Stimulated activated CD4-positive, alpha-beta T cell treated with anti-CD3 and anti-CD28 coated beads, Interleukin-4, amount 100 ng/mL, for 24 hours (primary cell): Measurements from ENCODE around the gene LOXL1.
A peak's percentile ranks its signal among the peaks of the same experiment; 100 is the strongest.

Source experiments
- DNase-seq: peaks from one replicate; pipeline ENCODE4 v3.0.0-alpha.2; 2020

Gene LOXL1, protein sequence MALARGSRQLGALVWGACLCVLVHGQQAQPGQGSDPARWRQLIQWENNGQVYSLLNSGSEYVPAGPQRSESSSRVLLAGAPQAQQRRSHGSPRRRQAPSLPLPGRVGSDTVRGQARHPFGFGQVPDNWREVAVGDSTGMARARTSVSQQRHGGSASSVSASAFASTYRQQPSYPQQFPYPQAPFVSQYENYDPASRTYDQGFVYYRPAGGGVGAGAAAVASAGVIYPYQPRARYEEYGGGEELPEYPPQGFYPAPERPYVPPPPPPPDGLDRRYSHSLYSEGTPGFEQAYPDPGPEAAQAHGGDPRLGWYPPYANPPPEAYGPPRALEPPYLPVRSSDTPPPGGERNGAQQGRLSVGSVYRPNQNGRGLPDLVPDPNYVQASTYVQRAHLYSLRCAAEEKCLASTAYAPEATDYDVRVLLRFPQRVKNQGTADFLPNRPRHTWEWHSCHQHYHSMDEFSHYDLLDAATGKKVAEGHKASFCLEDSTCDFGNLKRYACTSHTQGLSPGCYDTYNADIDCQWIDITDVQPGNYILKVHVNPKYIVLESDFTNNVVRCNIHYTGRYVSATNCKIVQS

DNA sequence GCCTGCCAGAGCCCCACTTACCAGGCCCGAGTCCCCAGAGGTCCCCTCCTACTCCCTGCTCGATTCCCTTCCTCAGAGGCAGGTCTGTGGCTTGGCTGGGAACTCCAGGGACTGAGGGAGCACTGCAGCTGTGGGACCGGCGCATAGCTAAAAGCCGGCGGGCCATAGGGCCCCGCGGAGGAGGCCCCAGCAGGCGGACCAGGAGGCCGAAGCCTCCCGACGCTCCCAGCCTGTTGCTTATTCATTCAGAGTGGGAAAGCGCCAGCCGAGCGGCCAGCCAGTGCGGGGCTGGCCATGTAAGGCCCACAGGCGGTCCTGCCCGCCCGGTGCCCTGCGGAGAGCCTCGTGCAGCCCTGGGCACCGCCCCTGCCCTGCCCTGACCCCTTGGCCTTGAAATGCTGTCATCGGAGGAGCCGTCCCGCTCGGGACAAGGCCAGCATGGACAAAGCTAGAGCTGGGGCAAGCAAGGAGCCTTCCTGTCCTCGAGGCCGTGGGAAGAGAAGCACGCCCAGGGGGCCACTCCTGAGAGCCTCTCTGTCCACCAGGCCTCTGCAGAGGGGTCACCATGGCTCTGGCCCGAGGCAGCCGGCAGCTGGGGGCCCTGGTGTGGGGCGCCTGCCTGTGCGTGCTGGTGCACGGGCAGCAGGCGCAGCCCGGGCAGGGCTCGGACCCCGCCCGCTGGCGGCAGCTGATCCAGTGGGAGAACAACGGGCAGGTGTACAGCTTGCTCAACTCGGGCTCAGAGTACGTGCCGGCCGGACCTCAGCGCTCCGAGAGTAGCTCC lies at the start of gene LOXL1:
Gene LOXL1, plus strand, starts transcription at position 244 of the 784 bp plus-strand sequence. Its CDS starts 322 bp downstream, at position 566.
- DNase-seq = no peak

DNA sequence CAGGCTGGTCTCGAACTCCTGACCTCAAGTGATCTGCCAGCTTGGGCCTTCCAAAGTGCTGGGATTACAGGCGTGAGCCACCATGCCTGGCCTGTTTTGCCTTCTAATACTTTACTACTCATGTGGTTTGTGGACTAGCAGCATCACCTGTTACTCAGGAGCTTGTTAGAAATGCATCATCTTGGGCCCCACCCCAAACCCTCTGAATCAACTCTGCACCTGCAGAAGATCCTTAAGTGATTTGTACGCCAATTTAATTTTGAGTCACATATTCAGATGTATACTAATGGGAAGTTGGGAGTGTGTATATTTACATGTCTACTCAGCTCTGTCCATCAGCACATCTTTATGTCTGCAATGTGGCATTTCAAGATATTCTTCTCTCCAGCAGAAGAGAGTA lies 46.8 kb upstream of the LOXL1 start:
- DNase-seq = no peak

DNA sequence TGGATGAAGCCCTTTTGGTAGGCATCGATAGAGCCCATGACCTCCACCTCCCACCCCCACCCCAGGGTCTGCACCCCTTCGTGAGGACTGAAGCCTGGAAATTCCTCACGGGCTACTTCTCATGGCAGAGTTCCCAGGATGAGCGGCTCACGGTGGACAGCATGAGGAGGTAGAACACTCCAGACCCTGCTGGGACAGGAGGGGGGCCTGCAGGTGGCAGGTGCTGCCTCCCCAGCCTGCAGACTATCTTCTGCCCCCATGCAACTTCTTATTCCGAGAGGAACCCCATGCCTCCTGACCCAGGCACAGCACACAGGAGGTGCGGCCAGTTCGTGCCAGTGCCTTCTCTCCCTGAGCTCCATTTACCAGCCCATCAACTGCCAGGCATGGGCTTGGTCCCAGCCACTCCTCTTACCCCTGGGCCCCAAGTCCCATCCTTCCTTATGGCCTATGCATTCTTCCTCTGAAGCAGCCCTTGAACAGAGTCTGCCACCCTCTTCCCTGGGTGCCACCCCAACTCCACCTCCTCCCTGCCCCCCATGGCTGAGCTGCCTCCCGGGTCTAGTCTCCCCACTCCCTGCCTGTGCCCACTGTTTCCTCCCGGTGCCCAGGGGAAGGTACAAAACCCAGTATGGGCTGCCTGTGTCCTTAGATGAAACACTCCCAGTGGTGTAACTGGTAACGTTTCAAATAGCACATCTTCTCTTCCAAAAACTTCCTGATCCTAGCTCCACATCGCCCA lies 44.5 kb upstream of the LOXL1 start:
- DNase-seq = no peak

DNA sequence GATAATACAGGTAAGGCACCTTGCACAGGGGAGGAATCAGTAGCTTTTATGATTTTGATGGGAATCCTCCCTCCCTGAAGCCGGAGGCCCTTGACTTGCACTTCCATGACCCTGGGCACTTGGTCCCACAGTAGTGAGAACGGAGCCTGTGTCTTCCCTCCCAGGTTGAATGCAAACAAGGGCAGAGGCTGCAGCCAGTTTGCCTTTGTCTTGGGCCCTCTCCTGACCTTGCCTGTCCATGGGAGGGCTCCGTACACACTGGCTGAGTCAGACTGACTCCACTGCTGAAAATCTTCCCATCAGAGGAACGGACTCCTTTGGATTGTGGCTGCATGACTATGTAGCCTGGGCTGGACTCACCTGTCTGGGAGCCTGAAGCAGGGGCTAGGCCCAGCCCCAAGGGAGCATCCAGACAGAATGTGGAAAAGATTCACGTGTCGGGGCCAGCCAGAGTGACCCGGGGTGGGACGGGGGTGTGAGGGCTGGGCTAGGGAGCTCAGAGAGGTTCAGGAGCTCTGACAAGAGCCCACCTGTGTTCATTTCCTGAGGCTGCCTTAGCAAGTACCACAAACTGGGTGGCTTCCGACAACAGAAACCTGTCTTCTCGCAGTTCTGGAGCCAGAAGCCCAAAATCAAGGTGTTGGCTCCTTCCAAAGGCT lies 43.4 kb upstream of the LOXL1 start:
- DNase-seq = no peak

DNA sequence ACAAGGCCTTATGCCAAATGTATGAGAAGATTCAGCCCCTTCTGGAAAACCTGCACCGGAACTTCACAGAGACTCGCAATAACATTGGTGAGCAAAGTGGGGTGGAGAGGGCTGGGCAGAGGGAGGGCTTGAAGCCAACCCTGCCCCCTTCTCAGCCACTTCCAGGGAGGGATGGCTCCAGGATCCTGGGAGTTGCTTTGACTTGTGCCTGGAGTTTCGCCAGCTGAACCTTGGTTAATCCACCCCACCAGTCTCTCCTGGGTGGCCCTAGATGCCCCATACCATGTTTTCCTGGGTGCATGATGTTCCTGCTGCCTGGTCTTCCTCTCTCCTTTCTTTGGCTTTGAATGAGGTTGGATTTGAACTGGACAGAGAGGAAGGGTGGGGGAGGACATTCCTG lies 42.1 kb upstream of the LOXL1 start:
- no peak for DNase-seq

DNA sequence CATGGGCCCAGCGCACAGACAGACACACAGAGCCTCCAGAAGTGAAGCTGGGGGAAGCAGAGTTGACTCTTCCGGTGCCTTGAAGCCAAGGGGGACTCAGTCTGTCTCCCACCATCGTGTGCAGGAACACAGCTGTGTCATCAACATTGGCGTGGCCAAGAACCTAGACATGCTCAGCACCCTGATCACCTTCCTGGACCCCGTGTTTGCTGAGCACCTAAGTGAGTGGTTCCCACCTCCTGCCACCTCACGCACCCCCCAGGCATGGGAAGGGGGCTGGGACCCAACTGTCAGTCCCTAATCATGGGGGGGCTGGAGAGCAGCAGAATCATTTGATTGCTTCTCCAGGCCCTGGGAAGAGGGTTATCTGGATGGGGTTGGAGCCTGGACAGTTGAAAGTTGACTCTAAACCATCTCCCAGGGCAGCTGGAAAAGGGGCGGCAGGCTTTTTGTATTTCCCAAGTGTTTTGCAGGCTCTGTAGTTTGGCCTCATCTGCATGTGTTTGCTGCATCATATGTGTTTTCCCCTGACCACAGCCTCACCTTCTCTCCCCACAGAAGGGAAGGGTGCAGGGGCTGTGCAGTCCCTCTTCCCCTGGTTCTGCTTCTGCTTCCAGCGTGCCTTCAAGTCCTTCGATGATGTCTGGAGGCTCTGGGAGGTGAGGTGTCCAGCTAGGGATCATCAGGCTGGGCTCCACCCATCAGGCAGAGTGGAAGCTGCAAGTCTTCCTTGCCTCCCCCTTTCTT lies 40.1 kb upstream of the LOXL1 start:
- no peak for DNase-seq

DNA sequence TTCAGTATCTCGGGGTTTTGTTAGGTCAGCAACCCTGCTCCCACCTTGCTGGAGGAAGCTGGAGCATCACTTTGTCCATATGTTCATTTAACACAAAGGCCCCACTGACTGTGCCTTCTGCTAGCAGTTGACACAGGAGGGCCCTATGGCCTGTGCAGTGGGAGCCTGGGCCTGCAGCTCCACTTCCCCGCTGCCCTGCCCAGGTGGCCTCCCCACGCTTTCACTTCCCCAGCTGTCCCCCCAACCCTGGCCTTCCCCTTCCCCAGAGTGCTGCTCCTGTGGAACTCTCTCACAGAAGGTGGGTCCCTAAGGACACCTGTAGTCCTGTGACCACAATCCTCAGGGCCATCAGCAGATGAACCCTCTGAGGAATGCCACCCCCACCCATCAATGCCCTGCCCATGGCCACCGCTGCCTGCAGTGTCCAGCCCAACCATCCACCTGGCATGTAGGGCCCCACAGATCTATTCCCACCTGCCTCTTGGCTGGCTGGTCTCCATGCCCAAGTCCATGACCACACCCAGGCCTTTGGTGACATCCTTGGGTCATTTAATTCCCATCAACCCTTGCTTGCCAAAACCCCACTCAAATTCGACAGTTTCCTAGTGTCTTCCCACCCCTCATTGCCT lies 39.4 kb upstream of the LOXL1 start:
- no peak for DNase-seq

DNA sequence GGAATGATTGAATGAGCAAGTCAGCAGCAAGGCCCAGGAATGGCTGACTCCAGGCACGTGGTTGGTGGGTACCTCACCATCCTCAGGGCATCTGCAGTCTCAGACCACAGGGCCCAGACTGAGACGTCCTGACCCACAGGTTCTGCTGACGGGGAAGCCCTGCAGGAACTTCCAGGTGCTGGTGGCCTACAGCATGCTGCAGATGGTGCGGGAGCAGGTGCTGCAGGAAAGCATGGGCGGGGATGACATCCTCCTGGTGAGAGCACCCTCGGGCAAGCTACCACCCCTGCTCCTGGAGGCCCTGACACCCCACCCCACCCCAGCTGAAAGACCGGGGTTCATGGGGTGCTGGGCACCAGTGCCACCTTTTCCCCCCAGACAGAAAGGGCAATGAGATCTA lies 38.8 kb upstream of the LOXL1 start:
- DNase-seq = no peak

DNA sequence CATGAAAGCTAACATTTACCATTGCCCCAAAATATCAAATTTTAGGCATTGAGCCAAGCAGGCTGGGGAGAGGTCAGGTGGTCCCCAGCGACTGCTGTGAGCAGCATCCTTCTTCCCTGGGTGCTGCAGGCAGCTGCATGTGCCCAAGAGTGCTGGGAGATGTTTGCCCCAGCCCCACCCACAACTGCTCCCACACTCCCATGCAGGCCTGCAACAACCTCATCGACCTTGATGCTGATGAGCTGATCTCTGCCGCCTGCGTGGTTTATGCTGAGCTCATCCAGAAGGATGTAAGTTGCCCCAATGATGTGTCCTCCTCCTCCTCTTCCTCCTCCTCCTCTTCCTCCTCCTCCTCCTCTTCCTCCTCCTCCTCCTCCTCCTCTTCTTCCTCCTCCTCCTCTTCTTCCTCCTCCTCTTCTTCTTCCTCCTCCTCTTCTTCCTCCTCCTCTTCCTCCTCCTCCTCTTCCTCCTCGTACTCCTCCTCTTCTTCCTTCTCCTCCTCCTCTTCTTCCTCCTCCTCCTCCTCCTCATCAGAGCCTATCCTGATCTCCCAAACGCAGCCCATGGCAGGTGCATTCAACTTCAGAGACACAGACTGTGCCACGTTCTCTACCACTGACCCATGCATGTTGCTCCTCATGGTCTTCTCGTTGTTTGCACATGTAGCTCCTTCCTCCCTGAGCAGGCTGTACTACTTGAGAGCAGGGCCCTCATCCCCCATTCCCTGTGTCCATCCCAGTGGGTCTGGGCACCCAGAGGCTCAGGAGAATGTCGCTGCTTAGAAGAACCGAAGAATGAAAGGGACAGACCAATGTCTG lies 37.8 kb upstream of the LOXL1 start:
- DNase-seq = no peak

DNA sequence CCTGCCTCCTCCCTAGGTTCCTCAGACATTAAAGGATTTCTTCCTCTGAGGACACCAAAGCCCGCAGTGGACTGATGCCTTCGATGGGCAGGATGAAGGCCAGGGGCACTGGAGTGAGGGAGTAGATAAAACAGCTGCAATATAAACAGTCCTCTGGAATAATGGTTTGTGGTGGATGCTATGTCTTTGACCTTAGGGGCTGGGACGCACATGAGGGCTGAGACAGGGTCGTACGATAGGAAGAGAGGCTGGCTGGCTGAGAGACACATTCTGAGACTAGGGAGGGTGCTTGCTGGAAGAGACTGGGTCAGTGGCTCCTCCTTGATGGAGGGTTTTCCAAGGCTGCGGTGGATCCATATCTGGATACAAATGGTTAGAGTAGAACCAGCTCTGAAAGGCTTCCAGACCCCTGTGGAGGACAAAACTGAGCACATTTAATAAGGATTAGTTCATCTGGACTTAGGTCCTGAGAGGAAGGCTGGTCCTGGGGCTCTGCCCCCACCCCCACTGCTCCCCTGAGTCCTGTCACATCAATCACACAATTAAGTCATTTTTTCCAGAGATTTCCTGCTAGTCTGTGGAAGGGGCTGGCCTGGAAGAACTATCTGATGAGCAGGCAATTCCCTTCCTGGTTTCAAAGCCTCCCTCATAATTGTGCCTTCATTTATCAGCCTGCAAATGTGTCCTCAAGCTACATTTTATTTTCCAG lies 37.1 kb upstream of the LOXL1 start:
- DNase-seq = no peak

DNA sequence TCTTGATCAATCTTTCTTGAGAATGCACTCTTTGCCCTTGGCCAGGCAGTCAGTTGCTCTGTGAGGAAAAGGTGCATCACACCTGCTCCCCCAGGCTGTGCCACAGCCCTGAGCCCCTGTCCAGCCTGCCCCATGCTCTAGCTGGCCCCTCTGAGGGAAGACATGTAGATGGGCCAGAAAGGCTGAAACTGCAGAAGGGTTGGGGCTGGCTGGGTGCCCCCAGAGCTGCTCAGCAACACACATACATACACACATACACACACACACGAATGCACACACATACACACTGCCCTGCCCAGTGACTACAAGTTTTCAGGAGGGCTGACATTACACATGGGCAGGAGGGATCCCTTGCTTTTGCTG lies 36.5 kb upstream of the LOXL1 start:
- DNase-seq = no peak

DNA sequence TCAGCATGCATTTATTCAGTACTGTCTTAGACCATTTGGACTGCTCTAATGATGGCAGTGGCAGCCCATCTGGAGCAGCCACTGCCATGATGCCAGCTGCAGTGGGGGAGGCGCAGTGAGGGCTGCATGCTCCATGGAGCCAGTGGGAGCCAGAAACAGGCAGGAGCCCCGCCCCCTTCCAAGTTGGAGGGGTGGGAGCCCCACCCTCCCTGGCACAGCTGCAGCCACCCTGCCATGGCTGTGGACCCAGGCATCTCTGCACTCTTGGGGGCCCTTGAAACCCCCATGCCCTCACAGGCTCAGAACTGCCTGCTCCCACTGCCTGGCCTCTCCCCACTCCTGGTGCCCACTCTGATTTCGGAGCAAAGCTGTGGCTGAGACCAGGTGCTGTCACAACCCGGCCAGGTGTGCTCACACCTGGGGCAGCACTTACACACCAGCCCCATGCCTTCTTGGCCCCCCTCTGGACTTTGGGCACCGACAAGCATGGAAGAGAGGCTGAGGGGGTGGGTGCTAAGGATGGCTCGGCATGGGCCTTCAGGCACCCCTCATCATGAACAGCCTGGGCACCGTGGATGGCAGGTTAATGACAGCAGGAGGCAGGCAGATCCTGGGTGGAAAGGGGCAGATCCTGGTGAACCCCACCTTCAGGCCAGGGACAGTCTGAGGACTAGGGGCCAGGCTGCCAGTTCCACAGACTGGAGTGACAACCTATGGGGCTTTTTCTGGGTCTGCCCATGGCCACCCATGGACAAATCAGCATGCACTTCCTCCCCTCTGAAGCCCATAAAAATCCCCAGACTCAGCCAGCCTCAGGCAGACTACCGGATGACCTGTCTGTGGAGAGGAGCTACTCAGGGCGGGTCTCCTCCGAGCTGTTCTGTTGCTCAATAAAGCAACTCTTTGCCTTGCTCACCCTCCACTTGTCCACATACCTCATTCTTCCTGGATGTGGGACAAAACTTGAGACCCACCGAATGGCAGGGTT lies 34.6 kb upstream of the LOXL1 start:
- DNase-seq = no peak

DNA sequence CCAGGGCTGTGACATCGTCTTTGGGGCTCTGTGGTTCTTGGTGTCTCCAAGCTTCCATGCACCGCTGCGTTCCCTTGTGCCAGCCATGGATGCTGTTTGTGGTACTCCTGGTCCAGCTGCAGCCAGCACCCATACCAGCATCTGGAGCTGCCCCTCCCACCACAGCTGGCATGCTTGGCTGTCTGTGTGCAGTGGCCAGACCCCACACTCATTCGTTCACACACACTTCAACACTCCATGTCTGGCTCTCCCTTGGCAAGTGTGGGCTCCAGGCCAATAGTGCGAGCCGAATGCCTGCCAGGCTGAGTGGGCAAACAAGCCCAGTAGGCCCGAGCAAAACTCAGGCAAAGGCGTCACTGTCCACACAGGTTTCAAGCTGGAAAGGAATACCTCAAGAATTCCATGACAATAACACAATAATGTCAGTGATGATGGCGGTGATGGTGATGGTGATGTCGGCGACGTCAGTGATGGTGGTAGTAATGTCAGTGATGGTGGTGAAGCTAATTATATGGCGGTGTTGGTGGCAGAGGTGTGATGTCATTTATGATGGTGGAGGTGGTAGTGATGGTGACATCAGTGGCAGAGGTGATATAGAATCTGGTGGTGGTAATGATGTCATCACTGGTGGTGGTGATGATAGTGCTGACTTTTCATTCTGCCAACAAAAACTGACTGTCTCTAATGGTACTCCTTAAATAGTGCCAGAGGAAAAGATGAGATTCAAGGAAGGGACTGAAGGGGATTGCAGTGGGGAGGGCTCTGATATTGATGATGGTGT lies 33.6 kb upstream of the LOXL1 start:
- DNase-seq = no peak

DNA sequence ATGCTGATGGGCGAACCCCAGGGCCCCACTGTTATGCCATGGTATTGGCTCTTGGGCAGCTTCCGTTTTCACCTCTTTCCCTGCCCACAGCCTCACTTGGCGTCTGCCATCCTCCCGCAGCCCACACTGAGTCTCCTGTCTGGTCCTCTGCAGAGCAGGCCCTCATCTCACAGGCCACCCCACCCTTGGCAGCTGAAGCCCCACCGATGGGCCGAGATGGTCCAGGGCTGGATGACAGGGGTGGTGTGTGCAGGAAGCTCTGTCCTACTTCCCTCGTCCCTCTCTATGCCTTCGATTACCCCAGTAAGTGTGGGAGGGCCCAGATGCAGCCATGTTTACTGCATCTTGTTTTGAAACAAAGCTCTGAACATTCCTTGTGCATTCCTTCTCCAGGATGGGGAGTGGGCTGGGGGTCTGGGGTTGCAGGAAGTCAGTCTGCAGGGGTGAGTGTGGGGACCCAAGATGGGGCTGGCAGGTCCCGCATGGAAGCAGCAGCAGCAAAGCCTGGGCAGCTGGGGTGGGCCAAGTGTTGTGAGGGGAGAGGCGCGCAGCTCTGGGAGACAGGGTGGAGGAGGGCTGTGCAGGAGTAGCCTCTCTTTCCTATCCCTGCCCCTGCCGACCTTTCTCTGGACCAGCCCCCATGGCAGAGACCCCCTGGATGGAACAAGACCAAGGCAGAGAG lies 32.0 kb upstream of the LOXL1 start:
- DNase-seq = no peak

DNA sequence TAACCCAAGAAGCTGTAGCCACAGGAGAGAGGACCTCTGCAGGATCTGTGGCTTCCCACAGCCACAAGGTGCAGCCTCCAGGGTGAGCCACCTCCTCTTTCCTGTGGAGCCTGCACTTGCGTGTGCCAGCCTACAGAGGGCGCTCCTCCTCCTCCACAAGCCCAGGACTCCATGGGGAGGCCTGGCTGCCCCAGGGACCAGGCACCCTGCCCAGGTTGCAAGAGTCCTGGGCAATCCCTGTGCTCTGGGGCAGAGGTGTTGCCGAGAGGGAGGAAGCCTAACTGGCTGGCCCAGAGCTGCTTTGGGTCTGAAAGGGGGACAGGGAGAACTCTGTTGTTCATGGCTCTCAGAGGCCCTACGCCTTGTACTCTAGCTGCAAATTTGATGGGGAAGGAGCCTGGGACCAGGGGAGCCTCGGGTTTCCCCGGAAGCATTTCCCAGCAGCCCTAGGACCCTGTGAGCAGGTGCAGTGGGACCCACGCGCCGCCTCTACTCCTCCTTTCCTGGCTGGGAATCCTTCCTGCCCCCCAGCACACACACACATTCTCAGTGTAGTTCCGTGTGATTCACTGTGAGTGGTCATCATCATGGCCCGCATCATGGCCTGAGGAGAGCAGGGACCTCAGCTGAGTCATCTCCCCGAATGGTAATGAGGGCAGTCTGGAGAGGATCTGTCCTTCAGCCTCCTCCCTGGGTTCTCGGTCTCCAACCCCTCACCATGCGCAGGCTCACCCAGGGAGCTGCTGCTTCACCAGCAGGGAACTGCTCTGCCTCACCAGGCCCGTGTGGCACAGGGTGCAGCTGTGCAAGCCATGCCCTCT lies 28.6 kb upstream of the LOXL1 start:
- peak; percentile 47 for DNase-seq
